Panc1 (cell line): ENCODE results near the gene RSU1. TPM values are rescaled to one million over a fixed set of nuclear protein-coding genes. Genes with fewer than 3 reads are reported as not detected.

Experiments
- ATAC-seq: fragments of 200-7000 bp; cut with Tn5 transposase; 2 replicates; pipeline ENCODE4 v1.9.1; 2020; ENCODE audit warnings: mild to moderate bottlenecking, moderate library complexity
- BruUV-seq: library from RNA; stranded (reverse); fragments of 400-500 nt; replicated peaks from 2 replicates; lab custom pipeline; 2021; lab: Mats Ljungman, UMichigan
- CTCF ChIA-PET: fragments of 300-600 bp; sonication (Branson Sonifier 250); formaldehyde crosslinking; loops from one replicate; lab custom pipeline; 2022; ENCODE audit warnings: antibody characterized with exemption; lab: Charles Lee
- POLR2A ChIA-PET: fragments of 300-600 bp; sonication (Branson Sonifier 250); formaldehyde crosslinking; loops from one replicate; lab custom pipeline; 2022; ENCODE audit warnings: antibody characterized with exemption; lab: Charles Lee
- DNase-seq: peaks from one replicate; pipeline ENCODE4 v3.0.0-alpha.2; 2010; ENCODE audit warnings: low read depth, low spot score
- H3K27ac ChIP-seq: 2 replicates; pipeline ENCODE4 v1.5.1; 2011; ENCODE audit warnings: mild to moderate bottlenecking, low read length, inconsistent platforms
- H3K27me3 ChIP-seq: fragments of 200-500 bp; sonication (Bioruptor generic); 2 replicates; pipeline ENCODE4 v1.6.0; 2014; ENCODE audit warnings: low read length, inconsistent platforms; ENCODE audit not compliant: control insufficient read depth, insufficient read depth
- H3K36me3 ChIP-seq: fragments of 200-500 bp; sonication (Bioruptor generic); 2 replicates; pipeline ENCODE4 v1.5.1; 2014; ENCODE audit warnings: inconsistent platforms, mild to moderate bottlenecking, low read length, moderate library complexity; ENCODE audit not compliant: control insufficient read depth, insufficient read depth
- H3K4me1 ChIP-seq: 2 replicates; pipeline ENCODE4 v1.5.1; 2011; ENCODE audit warnings: inconsistent platforms, mild to moderate bottlenecking, low read length, moderate library complexity; ENCODE audit not compliant: control insufficient read depth, insufficient read depth
- H3K4me3 ChIP-seq, 2 experiments: 2 replicates each; pipeline ENCODE4 v1.5.1; 2011 to 2012; ENCODE audit warnings: low read depth in 2 of 2, low read length in 2 of 2, mild to moderate bottlenecking in 2 of 2, inconsistent platforms in 1 of 2, moderate library complexity in 1 of 2
- H3K9me3 ChIP-seq: fragments of 200-500 bp; sonication (Bioruptor generic); 2 replicates; pipeline ENCODE4 v1.5.1; 2014; ENCODE audit warnings: low read depth, mild to moderate bottlenecking, inconsistent platforms, low read length, moderate library complexity; ENCODE audit not compliant: control insufficient read depth, insufficient read depth
- POLR2AphosphoS5 ChIP-seq: IDR thresholded peaks from 2 replicates; pipeline ENCODE4 v1.6.1; 2012; ENCODE audit warnings: mild to moderate bottlenecking, low read depth, low read length, moderate library complexity
- SIN3A ChIP-seq: IDR thresholded peaks from 2 replicates; pipeline ENCODE4 v1.6.1; 2012; ENCODE audit warnings: low read depth, mild to moderate bottlenecking, low read length, moderate library complexity, borderline replicate concordance; ENCODE audit not compliant: insufficient read depth
- TCF7L2 ChIP-seq: IDR thresholded peaks from 2 replicates; pipeline ENCODE4 v1.6.1; 2011; ENCODE audit warnings: mild to moderate bottlenecking, low read depth, low read length, inconsistent platforms
- in situ Hi-C: cut with HindIII; loops from 2 replicates; pipeline ENCODE4 v1.10.0; 2016; ENCODE audit warnings: low sequenced_read_pairs, low pct_unique_long_range_greater_than_20kb
- intact Hi-C: fragments of 100-400 bp; cut with micrococcal nuclease; formaldehyde crosslinking; loops from one replicate; pipeline ENCODE4 v1.10.0; 2022; ENCODE audit not compliant: unreplicated experiment
- total RNA-seq: library from RNA; stranded (reverse); gene quantifications from one replicate; pipeline ENCODE4 v1.2.1, GENCODE V29; 2021; ENCODE audit not compliant: unreplicated experiment
- TF ChIP-seq, protein P1 (sequence below): fragments of 450-650 bp; IDR thresholded peaks from 2 replicates; pipeline ENCODE4 v1.5.1; 2017; ENCODE audit warnings: mild to moderate bottlenecking
- TF ChIP-seq, protein P2 (sequence below), 2 experiments: IDR thresholded peaks; 2 replicates each; pipeline ENCODE4 v1.6.1; 2011 to 2012; ENCODE audit warnings: low read depth in 2 of 2, control low read depth in 1 of 2, low read length in 1 of 2, mild to moderate bottlenecking in 1 of 2, moderate library complexity in 1 of 2; ENCODE audit not compliant: insufficient read depth in 1 of 2

Gene RSU1
- total RNA-seq, 1 experiment from 2014 or later = 55.6 TPM

DNA sequence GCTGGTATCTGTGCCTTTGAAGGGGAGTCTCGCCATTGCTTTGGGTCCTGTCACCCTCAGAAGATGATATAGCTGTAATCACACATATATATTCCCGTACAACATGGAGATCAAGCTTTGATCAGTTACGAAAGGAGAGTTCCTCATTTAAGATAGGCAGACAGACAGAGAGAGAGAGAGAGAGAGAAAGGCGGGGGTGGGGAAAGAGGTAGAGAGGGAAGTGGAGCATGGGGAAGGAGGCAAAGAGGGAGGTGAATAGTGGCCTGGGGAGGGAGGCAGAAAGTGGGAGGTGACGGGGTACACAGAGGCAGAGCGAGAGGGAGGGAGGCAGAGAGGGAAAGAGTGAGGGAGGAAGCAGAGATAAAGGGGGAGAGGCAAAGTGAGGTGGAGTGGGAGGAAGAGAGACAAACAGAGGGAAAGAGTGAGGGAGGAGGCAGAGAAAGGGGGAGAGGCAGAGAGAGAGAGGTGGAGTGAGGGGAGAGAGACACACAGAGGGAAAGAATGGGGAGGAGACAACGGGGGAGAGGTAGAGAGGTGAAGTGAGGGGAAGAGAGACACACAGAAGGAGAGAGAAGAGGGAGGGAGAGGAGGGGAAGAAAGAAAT, 250.9 kb downstream of the RSU1 start:
- BruUV-seq = no TSS peak
- ATAC-seq = no peak

DNA sequence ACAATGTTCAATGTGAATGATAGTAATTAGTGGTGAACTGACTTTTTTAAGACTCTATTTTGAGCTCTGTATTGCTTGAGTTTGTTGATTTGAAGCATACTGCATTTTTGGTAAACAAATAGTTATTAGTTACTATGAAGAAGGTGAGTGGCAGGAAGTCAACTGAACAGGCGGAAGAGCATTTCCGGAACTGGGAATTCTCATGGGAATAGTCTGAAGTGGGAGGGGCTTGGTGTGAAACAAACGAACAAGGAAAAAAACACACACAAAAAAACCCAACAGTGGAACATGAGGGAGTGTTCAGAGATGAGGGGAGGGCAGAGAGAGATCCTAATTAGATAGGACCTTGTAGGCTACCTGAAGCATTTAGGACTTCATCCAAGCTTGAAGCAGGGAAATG, 251.6 kb downstream of the RSU1 start:
- no peaks in the 10 kb centered on the region for H3K36me3 ChIP-seq
- intact Hi-C loops = no loop called here
- POLR2A ChIA-PET = no interaction called here
- H3K4me3 ChIP-seq = no peak overlapping the region
- in situ Hi-C loops = no loop called here
- ATAC-seq = no peak
- H3K9me3 ChIP-seq = no peaks in the 10 kb centered on the region
- CTCF ChIA-PET = no interaction called here
- no peaks in the 10 kb centered on the region for H3K27me3 ChIP-seq
- no peak for DNase-seq
- H3K4me1 ChIP-seq = no peaks in the 10 kb centered on the region
- no peak overlapping the region for H3K27ac ChIP-seq
- TF ChIP-seq, protein P1, sequence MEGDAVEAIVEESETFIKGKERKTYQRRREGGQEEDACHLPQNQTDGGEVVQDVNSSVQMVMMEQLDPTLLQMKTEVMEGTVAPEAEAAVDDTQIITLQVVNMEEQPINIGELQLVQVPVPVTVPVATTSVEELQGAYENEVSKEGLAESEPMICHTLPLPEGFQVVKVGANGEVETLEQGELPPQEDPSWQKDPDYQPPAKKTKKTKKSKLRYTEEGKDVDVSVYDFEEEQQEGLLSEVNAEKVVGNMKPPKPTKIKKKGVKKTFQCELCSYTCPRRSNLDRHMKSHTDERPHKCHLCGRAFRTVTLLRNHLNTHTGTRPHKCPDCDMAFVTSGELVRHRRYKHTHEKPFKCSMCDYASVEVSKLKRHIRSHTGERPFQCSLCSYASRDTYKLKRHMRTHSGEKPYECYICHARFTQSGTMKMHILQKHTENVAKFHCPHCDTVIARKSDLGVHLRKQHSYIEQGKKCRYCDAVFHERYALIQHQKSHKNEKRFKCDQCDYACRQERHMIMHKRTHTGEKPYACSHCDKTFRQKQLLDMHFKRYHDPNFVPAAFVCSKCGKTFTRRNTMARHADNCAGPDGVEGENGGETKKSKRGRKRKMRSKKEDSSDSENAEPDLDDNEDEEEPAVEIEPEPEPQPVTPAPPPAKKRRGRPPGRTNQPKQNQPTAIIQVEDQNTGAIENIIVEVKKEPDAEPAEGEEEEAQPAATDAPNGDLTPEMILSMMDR = no peak
- no peak for TF ChIP-seq TCF7L2
- TF ChIP-seq POLR2AphosphoS5 = no peak
- no peak for TF ChIP-seq SIN3A
- TF ChIP-seq, protein P2, sequence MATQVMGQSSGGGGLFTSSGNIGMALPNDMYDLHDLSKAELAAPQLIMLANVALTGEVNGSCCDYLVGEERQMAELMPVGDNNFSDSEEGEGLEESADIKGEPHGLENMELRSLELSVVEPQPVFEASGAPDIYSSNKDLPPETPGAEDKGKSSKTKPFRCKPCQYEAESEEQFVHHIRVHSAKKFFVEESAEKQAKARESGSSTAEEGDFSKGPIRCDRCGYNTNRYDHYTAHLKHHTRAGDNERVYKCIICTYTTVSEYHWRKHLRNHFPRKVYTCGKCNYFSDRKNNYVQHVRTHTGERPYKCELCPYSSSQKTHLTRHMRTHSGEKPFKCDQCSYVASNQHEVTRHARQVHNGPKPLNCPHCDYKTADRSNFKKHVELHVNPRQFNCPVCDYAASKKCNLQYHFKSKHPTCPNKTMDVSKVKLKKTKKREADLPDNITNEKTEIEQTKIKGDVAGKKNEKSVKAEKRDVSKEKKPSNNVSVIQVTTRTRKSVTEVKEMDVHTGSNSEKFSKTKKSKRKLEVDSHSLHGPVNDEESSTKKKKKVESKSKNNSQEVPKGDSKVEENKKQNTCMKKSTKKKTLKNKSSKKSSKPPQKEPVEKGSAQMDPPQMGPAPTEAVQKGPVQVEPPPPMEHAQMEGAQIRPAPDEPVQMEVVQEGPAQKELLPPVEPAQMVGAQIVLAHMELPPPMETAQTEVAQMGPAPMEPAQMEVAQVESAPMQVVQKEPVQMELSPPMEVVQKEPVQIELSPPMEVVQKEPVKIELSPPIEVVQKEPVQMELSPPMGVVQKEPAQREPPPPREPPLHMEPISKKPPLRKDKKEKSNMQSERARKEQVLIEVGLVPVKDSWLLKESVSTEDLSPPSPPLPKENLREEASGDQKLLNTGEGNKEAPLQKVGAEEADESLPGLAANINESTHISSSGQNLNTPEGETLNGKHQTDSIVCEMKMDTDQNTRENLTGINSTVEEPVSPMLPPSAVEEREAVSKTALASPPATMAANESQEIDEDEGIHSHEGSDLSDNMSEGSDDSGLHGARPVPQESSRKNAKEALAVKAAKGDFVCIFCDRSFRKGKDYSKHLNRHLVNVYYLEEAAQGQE (IDR thresholded peaks at IDR 0.05; ENCODE audit: insufficient read depth in 1 of 2, low read depth in 2 of 2, low read length in 1 of 2) = no peak
- BruUV-seq = no TSS peak

More for the DNA sequence above, 250.9 kb downstream of the RSU1 start:
- TF ChIP-seq, protein P1 = no peak
- TF ChIP-seq, protein P2 (IDR thresholded peaks at IDR 0.05; ENCODE audit: insufficient read depth in 1 of 2, low read depth in 2 of 2, low read length in 1 of 2) = no peak
- no peak for TF ChIP-seq TCF7L2
- TF ChIP-seq SIN3A = no peak
- no peak for TF ChIP-seq POLR2AphosphoS5
- POLR2A ChIA-PET = no interaction called here
- no peaks in the 10 kb centered on the region for H3K4me1 ChIP-seq
- in situ Hi-C loops = no loop called here
- no peak overlapping the region for H3K27ac ChIP-seq
- CTCF ChIA-PET = no interaction called here
- intact Hi-C loops = no loop called here
- peak overlapping the region in 1 of 2 experiments; percentile 20; a peak in 2 of 4 replicates for H3K4me3 ChIP-seq
- DNase-seq = no peak
- no peaks in the 10 kb centered on the region for H3K27me3 ChIP-seq
- H3K9me3 ChIP-seq = no peaks in the 10 kb centered on the region
- no peaks in the 10 kb centered on the region for H3K36me3 ChIP-seq
